ENCODE measurements around the gene WDFY2. TPM values are rescaled to one million over a fixed set of nuclear protein-coding genes. Genes with fewer than 3 reads are reported as not detected.

WDFY2 gene
- total and polyA plus RNA-seq, 2 of the 13 experiments (the other 11 are each of a cell fraction or from before 2014, with no cell fraction given) = 22.6 to 27.0 TPM

GRCh38 chr13:51721496-51721895 is 137.2 kb downstream of the WDFY2 start:
- FAIRE-seq (no peak), ATAC-seq (no peak), DNase-seq (ENCODE audit: low spot score) (no peak)
- H3K27me3 ChIP-seq (ENCODE audit: control insufficient read depth in 1 of 2, insufficient read depth in 2 of 2, low read length in 2 of 2) = no peaks in the 10 kb centered on the region
- H3K4me1 ChIP-seq (ENCODE audit: insufficient read depth, low read length) = no peaks in the 10 kb centered on the region
- BruUV-seq (replicated peaks) = no TSS peak
- no peak overlapping the region for H2AFZ ChIP-seq (ENCODE audit: low read length)
- no peak overlapping the region for H3K4me2 ChIP-seq (ENCODE audit: low read depth, low read length)
- in situ Hi-C loops (cut with HindIII; ENCODE audit: extremely low pct_ligation_motif_present, low pct_unique_long_range_greater_than_20kb) = no loop called here
- no peaks in the 10 kb centered on the region for H3K79me2 ChIP-seq (ENCODE audit: insufficient read depth, low read length)
- H3K4me3 ChIP-seq (replicated peaks in 1 of 3; ENCODE audit: insufficient read depth in 1 of 3, low read depth in 2 of 3, low read length in 3 of 3) = no peak overlapping the region
- H3K36me3 ChIP-seq (replicated peaks in 1 of 2; ENCODE audit: control insufficient read depth in 1 of 2, insufficient read depth in 2 of 2, low read length in 2 of 2) = peaks cover 12 to 57% of the 10 kb centered on the region in 2 experiments
- WGBS (ENCODE audit: low lambda C conversion rate) = 91% methylated on average over 3 of the region's 3 CpGs
- no peak overlapping the region for H3K9ac ChIP-seq (ENCODE audit: insufficient read depth, low read depth, low read length)
- intact Hi-C loops (cut with micrococcal nuclease; ENCODE audit: unreplicated experiment) = no loop called here
- no peaks in the 10 kb centered on the region for H4K20me1 ChIP-seq (ENCODE audit: insufficient read depth, low read length)
- CTCF ChIA-PET (ENCODE audit: low intra/inter-chr PET ratio, low total read pairs) = no interaction called here
- TF ChIP-seq THYN1 (CRISPR knock-in tag; IDR thresholded peaks at IDR 0.05; ENCODE audit: borderline replicate concordance, low read depth) = no peak
- no peak for TF ChIP-seq ZMYM4 (CRISPR knock-in tag; IDR thresholded peaks at IDR 0.05)
- no peak for TF ChIP-seq ZNF672 (CRISPR knock-in tag; IDR thresholded peaks at IDR 0.05)
- H3K27ac ChIP-seq (ENCODE audit: extremely low read length, insufficient read depth, low read length) = no peak overlapping the region
- H3K9me3 ChIP-seq (ENCODE audit: low read length) = no peaks in the 10 kb centered on the region
- POLR2A ChIA-PET = interaction anchor here (1.2 to 1.4 kb wide), 2 partner anchors 10 to 268 kb away, joined by 3 read pairs; partner anchors contain the start of gene INTS6

- no peak overlapping the region for H3K27ac ChIP-seq (ENCODE audit: extremely low read length, insufficient read depth, low read length)
- 100% methylated on average over 6 of the region's 6 CpGs for WGBS (ENCODE audit: low lambda C conversion rate)
- H3K27me3 ChIP-seq (ENCODE audit: control insufficient read depth in 1 of 2, insufficient read depth in 2 of 2, low read length in 2 of 2) = no peaks in the 10 kb centered on the region
- in situ Hi-C loops (cut with HindIII; ENCODE audit: extremely low pct_ligation_motif_present, low pct_unique_long_range_greater_than_20kb) = no loop called here
- H2AFZ ChIP-seq (ENCODE audit: low read length) = no peak overlapping the region
- BruUV-seq (replicated peaks) = no TSS peak
- H3K9me3 ChIP-seq (ENCODE audit: low read length) = no peaks in the 10 kb centered on the region
- ATAC-seq (no peak), FAIRE-seq (no peak), DNase-seq (ENCODE audit: low spot score) (no peak)
- 0 out of 2 replicates have a peak, but pooled peaks cover under 1% of the 10 kb centered on the region for H3K4me1 ChIP-seq (ENCODE audit: insufficient read depth, low read length)
- TF ChIP-seq, protein P1, sequence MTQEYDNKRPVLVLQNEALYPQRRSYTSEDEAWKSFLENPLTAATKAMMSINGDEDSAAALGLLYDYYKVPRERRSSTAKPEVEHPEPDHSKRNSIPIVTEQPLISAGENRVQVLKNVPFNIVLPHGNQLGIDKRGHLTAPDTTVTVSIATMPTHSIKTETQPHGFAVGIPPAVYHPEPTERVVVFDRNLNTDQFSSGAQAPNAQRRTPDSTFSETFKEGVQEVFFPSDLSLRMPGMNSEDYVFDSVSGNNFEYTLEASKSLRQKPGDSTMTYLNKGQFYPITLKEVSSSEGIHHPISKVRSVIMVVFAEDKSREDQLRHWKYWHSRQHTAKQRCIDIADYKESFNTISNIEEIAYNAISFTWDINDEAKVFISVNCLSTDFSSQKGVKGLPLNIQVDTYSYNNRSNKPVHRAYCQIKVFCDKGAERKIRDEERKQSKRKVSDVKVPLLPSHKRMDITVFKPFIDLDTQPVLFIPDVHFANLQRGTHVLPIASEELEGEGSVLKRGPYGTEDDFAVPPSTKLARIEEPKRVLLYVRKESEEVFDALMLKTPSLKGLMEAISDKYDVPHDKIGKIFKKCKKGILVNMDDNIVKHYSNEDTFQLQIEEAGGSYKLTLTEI (CRISPR knock-in tag; conservative IDR thresholded peaks at IDR 0.05) = no peak
- TF ChIP-seq ZNF713 (CRISPR knock-in tag; IDR thresholded peaks at IDR 0.05) = no peak
- TF ChIP-seq FLYWCH1 (CRISPR knock-in tag; IDR thresholded peaks at IDR 0.05) = no peak
- TF ChIP-seq, protein P2, sequence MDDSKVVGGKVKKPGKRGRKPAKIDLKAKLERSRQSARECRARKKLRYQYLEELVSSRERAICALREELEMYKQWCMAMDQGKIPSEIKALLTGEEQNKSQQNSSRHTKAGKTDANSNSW (CRISPR knock-in tag; IDR thresholded peaks at IDR 0.05; ENCODE audit: borderline replicate concordance) = no peak
- no peak for TF ChIP-seq ZNF17 (CRISPR knock-in tag; IDR thresholded peaks at IDR 0.05)
- no peak for TF ChIP-seq MAFF (IDR thresholded peaks at IDR 0.05; ENCODE audit: low read depth, low read length)
- TF ChIP-seq ZFX (CRISPR knock-in tag; IDR thresholded peaks at IDR 0.05; ENCODE audit: low read depth) = no peak
- TF ChIP-seq ZNF207 (IDR thresholded peaks at IDR 0.05; ENCODE audit: borderline replicate concordance) = no peak
- TF ChIP-seq MEIS2 (CRISPR knock-in tag; IDR thresholded peaks at IDR 0.05) = no peak
- no peak for TF ChIP-seq ZNF274 (CRISPR knock-in tag; IDR thresholded peaks at IDR 0.05)
- no peak for TF ChIP-seq ZNF672 (CRISPR knock-in tag; IDR thresholded peaks at IDR 0.05)
- no peak for TF ChIP-seq ZFP90 (CRISPR knock-in tag; IDR thresholded peaks at IDR 0.05; ENCODE audit: borderline replicate concordance)
- TF ChIP-seq SKI (IDR thresholded peaks at IDR 0.05; ENCODE audit: partially characterized antibody) = no peak
- POLR2A ChIA-PET = no interaction called here
- CTCF ChIA-PET (ENCODE audit: low intra/inter-chr PET ratio, low total read pairs) = no interaction called here
- no peak overlapping the region for H3K4me2 ChIP-seq (ENCODE audit: low read depth, low read length)
- intact Hi-C loops (cut with micrococcal nuclease; ENCODE audit: unreplicated experiment) = no loop called here
- H3K79me2 ChIP-seq (ENCODE audit: insufficient read depth, low read length) = no peaks in the 10 kb centered on the region
- peaks cover 15 to 67% of the 10 kb centered on the region in 2 experiments for H3K36me3 ChIP-seq (replicated peaks in 1 of 2; ENCODE audit: control insufficient read depth in 1 of 2, insufficient read depth in 2 of 2, low read length in 2 of 2)
- H3K9ac ChIP-seq (ENCODE audit: insufficient read depth, low read depth, low read length) = no peak overlapping the region
- H4K20me1 ChIP-seq (ENCODE audit: insufficient read depth, low read length) = no peaks in the 10 kb centered on the region
- no peak overlapping the region for H3K4me3 ChIP-seq (replicated peaks in 1 of 3; ENCODE audit: insufficient read depth in 1 of 3, low read depth in 2 of 3, low read length in 3 of 3)
Observed at GRCh38 chr13:51723529-51723928, 139.3 kb downstream of the WDFY2 start.

Measured in HepG2 (cell line).